Measurements from ENCODE around the gene GRAMD1B.

GRCh38 chr11:123523539-123523938 lies 93.5 kb downstream of the GRAMD1B start:
- no peak for TF ChIP-seq CTCF (IDR thresholded peaks at IDR 0.05)
- TF ChIP-seq POLR2A (IDR thresholded peaks at IDR 0.05) = no peak
